ENCODE measurements around the gene PLPPR2.
"Not testable (repeated sequence)": the region's sequence is repeated elsewhere in the genome, so short reads cannot be mapped to it uniquely, and the experiment has no call there.

PLPPR2 gene

DNA sequence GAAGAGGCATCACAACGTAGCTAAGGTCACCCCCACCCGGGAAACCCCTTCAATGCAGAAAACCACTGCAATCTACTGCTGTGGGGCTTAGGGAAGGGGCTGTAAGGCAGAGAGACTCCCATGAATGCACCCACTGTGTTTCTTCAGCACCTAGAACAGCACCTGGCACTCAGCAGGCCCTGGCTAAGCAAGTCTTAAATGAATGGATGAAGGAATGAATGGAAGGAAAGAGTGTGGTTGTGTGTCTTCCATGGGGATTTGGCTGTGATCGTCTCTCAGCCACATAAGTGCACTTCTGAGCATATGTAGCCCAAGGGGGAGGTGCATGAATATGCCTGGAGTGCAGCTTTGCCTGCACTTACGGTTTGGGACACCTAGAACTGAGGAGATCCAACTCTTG, 6.1 kb upstream of the PLPPR2 start:
- no peak for DNase-seq (ENCODE audit: low spot score)
- ChIA-PET CTCF (no interaction called here), POLR2A (ENCODE audit: low non-redundant PET) (no interaction called here)
- no peak overlapping the region for H3K27ac ChIP-seq
- TF ChIP-seq, protein P1, sequence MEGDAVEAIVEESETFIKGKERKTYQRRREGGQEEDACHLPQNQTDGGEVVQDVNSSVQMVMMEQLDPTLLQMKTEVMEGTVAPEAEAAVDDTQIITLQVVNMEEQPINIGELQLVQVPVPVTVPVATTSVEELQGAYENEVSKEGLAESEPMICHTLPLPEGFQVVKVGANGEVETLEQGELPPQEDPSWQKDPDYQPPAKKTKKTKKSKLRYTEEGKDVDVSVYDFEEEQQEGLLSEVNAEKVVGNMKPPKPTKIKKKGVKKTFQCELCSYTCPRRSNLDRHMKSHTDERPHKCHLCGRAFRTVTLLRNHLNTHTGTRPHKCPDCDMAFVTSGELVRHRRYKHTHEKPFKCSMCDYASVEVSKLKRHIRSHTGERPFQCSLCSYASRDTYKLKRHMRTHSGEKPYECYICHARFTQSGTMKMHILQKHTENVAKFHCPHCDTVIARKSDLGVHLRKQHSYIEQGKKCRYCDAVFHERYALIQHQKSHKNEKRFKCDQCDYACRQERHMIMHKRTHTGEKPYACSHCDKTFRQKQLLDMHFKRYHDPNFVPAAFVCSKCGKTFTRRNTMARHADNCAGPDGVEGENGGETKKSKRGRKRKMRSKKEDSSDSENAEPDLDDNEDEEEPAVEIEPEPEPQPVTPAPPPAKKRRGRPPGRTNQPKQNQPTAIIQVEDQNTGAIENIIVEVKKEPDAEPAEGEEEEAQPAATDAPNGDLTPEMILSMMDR (conservative IDR thresholded peaks at IDR 0.05; ENCODE audit: low read depth): no peak

- POLR2A ChIA-PET (ENCODE audit: low non-redundant PET); CTCF ChIA-PET; DNase-seq (ENCODE audit: low spot score); H3K27ac ChIP-seq: not testable (repeated sequence)
Observed at GRCh38 chr19:11354102-11354501, 1.1 kb upstream of the PLPPR2 start.

- POLR2A ChIA-PET (ENCODE audit: low non-redundant PET): no interaction called here
- DNase-seq (ENCODE audit: low spot score): no peak
- TF ChIP-seq, protein P1 (conservative IDR thresholded peaks at IDR 0.05; ENCODE audit: low read depth): no peak
- CTCF ChIA-PET: no interaction called here
- H3K27ac ChIP-seq: peak overlapping the region; percentile 65
Observed at GRCh38 chr19:11356074-11356397, 804 bp downstream of the PLPPR2 start.

- H3K27ac ChIP-seq: peak overlapping the region; percentile 7; the same call in 1 of the 2 replicates
- POLR2A ChIA-PET (ENCODE audit: low non-redundant PET): no interaction called here
- TF ChIP-seq, protein P1 (conservative IDR thresholded peaks at IDR 0.05; ENCODE audit: low read depth): no peak
- no peak for DNase-seq (ENCODE audit: low spot score)
- CTCF ChIA-PET: no interaction called here
Observed at GRCh38 chr19:11356676-11357550, 1.7 kb downstream of the PLPPR2 start.

- POLR2A ChIA-PET (ENCODE audit: low non-redundant PET): no interaction called here
Observed at GRCh38 chr19:11359421-11359820, 4.2 kb downstream of the PLPPR2 start.

DNA sequence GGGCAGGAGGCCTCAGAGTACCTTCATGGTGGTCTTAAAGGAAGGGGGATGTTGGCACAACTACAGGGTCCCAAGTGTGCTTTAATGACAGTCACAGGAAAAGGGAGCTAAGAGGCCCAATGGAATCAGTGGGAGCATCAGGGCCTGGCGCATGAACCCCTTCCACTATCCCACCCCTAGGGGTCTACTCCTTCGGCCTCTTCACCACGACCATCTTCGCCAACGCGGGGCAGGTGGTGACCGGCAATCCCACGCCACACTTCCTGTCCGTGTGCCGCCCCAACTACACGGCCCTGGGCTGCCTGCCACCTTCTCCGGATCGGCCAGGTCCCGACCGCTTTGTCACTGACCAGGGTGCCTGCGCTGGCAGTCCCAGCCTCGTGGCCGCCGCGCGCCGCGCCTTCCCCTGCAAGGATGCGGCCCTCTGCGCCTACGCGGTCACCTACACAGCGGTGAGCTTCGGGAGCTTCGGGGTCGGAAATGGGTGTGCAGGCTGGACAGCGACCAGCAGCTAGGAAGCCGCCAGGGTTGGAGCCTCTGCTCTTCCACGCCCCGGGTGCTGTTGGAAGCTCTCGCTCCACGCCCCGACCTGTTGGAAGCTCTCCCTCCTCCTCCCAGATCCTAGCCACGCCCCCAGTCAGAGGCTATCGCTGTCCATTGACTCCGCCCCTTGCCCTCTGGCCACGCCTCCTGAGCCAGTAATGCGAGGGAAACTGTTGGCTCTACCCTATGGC, 6.0 kb downstream of the PLPPR2 start:
- POLR2A ChIA-PET (ENCODE audit: low non-redundant PET): no interaction called here
- no peak overlapping the region for H3K27ac ChIP-seq
- TF ChIP-seq, protein P1 (conservative IDR thresholded peaks at IDR 0.05; ENCODE audit: low read depth): no peak
- CTCF ChIA-PET: interaction anchor here (0.5 to 1.2 kb wide), 3 partner anchors 17 to 39 kb away, joined by 3 read pairs; no protein-coding TSS in a partner anchor
- DNase-seq (ENCODE audit: low spot score): no peak

More at GRCh38 chr19:11359421-11359820, 4.2 kb downstream of the PLPPR2 start:
- DNase-seq (ENCODE audit: low spot score): peak; percentile 49
- H3K27ac ChIP-seq: peak overlapping the region; percentile 41
- CTCF ChIA-PET: interaction anchor here (0.6 to 0.7 kb wide), 2 partner anchors 22 to 93 kb away, joined by 3 to 4 read pairs; no protein-coding TSS in a partner anchor
- TF ChIP-seq, protein P1 (conservative IDR thresholded peaks at IDR 0.05; ENCODE audit: low read depth): no peak
